CD1c-positive myeloid dendritic cell (primary cell): ENCODE data around the gene ABCB10.
"Not testable (repeated sequence)": the region's sequence is repeated elsewhere in the genome, so short reads cannot be mapped to it uniquely, and the experiment has no call there.

Experiments used
- DNase-seq: peaks from one replicate; pipeline ENCODE4 v3.0.0-alpha.2; 2016; ENCODE audit errors: extremely low spot score

The ABCB10 gene

GRCh38 chr1:229558460-229559335, at the start of gene ABCB10:
Gene ABCB10 (minus strand): TSS chr1:229558707. CDS start chr1:229558652, 55 bp downstream.
- DNase-seq: peak; percentile 98

GRCh38 chr1:229607370-229607769, 48.9 kb upstream of the ABCB10 start:
- DNase-seq: no peak

- no peak for DNase-seq
Measured at GRCh38 chr1:229603371-229604005, 45.0 kb upstream of the ABCB10 start.

- DNase-seq: no peak
Measured at GRCh38 chr1:229600229-229600628, 41.7 kb upstream of the ABCB10 start.

- no peak for DNase-seq
Measured at GRCh38 chr1:229599218-229599954, 40.9 kb upstream of the ABCB10 start.

- DNase-seq: no peak
Measured at GRCh38 chr1:229597877-229598276, 39.4 kb upstream of the ABCB10 start.

GRCh38 chr1:229596925-229597699, 38.6 kb upstream of the ABCB10 start:
- DNase-seq: peak; percentile 10

- not testable (repeated sequence) for DNase-seq
Measured at GRCh38 chr1:229595876-229596275, 37.4 kb upstream of the ABCB10 start.

GRCh38 chr1:229594227-229595008, 35.9 kb upstream of the ABCB10 start:
- DNase-seq: no peak

GRCh38 chr1:229593800-229594199, 35.3 kb upstream of the ABCB10 start:
- DNase-seq: no peak

- DNase-seq: no peak
Measured at GRCh38 chr1:229590119-229590518, 31.6 kb upstream of the ABCB10 start.

- no peak for DNase-seq
Measured at GRCh38 chr1:229585338-229585737, 26.8 kb upstream of the ABCB10 start.

GRCh38 chr1:229582715-229583114, 24.2 kb upstream of the ABCB10 start:
- DNase-seq: no peak

- DNase-seq: peak; percentile 43
Measured at GRCh38 chr1:229582011-229582694, 23.6 kb upstream of the ABCB10 start.

GRCh38 chr1:229581485-229581884, 23.0 kb upstream of the ABCB10 start:
- no peak for DNase-seq

- DNase-seq: peak; percentile 83
Measured at GRCh38 chr1:229579059-229579673, 20.7 kb upstream of the ABCB10 start.

GRCh38 chr1:229578168-229579058, 19.9 kb upstream of the ABCB10 start:
- DNase-seq: no peak

- no peak for DNase-seq
Measured at GRCh38 chr1:229574679-229575442, 16.4 kb upstream of the ABCB10 start.
